Measurements from ENCODE around the gene FBXO10.
"Not testable (repeated sequence)": the region's sequence is repeated elsewhere in the genome, so short reads cannot be mapped to it uniquely, and the experiment has no call there.

The FBXO10 gene

GRCh38 chr9:37476930-37477329 lies 99.2 kb downstream of the FBXO10 start:
- no peak for TF ChIP-seq CTCF (IDR thresholded peaks at IDR 0.05; ENCODE audit: low read depth, low read length)
- no peak overlapping the region for H3K4me3 ChIP-seq (ENCODE audit: low read depth, low read length)
- no peak for DNase-seq (ENCODE audit: low read depth, low spot score)
- in situ Hi-C loops (cut with HindIII; ENCODE audit: low sequenced_read_pairs) = no loop called here

- H3K4me3 ChIP-seq (ENCODE audit: low read depth, low read length) = no peak overlapping the region
- TF ChIP-seq CTCF (IDR thresholded peaks at IDR 0.05; ENCODE audit: low read depth, low read length) = no peak
- in situ Hi-C loops (cut with HindIII; ENCODE audit: low sequenced_read_pairs) = no loop called here
- no peak for DNase-seq (ENCODE audit: low read depth, low spot score)
Observed at GRCh38 chr9:37474438-37474837, 101.7 kb downstream of the FBXO10 start.

GRCh38 chr9:37473982-37474381 lies 102.2 kb downstream of the FBXO10 start:
- H3K4me3 ChIP-seq (ENCODE audit: low read depth, low read length); in situ Hi-C loops (cut with HindIII; ENCODE audit: low sequenced_read_pairs): not testable (repeated sequence)

GRCh38 chr9:37471942-37472684 lies 104.1 kb downstream of the FBXO10 start:
- peak; percentile 94 for DNase-seq (ENCODE audit: low read depth, low spot score)
- TF ChIP-seq CTCF (IDR thresholded peaks at IDR 0.05; ENCODE audit: low read depth, low read length) = no peak
- in situ Hi-C loops (cut with HindIII; ENCODE audit: low sequenced_read_pairs) = no loop called here
- H3K4me3 ChIP-seq (ENCODE audit: low read depth, low read length) = peak overlapping the region; percentile 37

More at GRCh38 chr9:37473982-37474381, 102.2 kb downstream of the FBXO10 start:
- not testable (repeated sequence) for DNase-seq (ENCODE audit: low read depth, low spot score)

- no peak overlapping the region for H3K4me3 ChIP-seq (ENCODE audit: low read depth, low read length)
- no peak for TF ChIP-seq CTCF (IDR thresholded peaks at IDR 0.05; ENCODE audit: low read depth, low read length)
- in situ Hi-C loops (cut with HindIII; ENCODE audit: low sequenced_read_pairs) = no loop called here
- no peak for DNase-seq (ENCODE audit: low read depth, low spot score)
Observed at GRCh38 chr9:37468620-37469019, 107.6 kb downstream of the FBXO10 start.

- in situ Hi-C loops (cut with HindIII; ENCODE audit: low sequenced_read_pairs); H3K4me3 ChIP-seq (ENCODE audit: low read depth, low read length); DNase-seq (ENCODE audit: low read depth, low spot score): not testable (repeated sequence)
Observed at GRCh38 chr9:37467530-37467929, 108.7 kb downstream of the FBXO10 start.

- TF ChIP-seq CTCF (IDR thresholded peaks at IDR 0.05; ENCODE audit: low read depth, low read length) = no peak
- peak overlapping the region; percentile 88 for H3K4me3 ChIP-seq (ENCODE audit: low read depth, low read length)
- in situ Hi-C loops (cut with HindIII; ENCODE audit: low sequenced_read_pairs) = no loop called here
- DNase-seq (ENCODE audit: low read depth, low spot score) = peak; percentile 82
Observed at GRCh38 chr9:37466037-37466709, 110.0 kb downstream of the FBXO10 start.
